ENCODE data around the gene JARID2.

GRCh38 chr6:15288856-15289255 is 43.0 kb downstream of the JARID2 start:
- no peak for TF ChIP-seq CTCF (IDR thresholded peaks at IDR 0.05; ENCODE audit: low read depth, low read length)
- no peak for TF ChIP-seq MAX (IDR thresholded peaks at IDR 0.05; ENCODE audit: low read depth, low read length)

Measured in NB4 (cell line).